Stimulated activated CD4-positive, alpha-beta T cell treated with anti-CD3 and anti-CD28 coated beads, Interleukin-4, amount 100 ng/mL, for 4 hours (primary cell): ENCODE data around the gene RASSF5.
A peak's percentile ranks its signal among the peaks of the same experiment; 100 is the strongest.

Source experiments
- DNase-seq, 2 experiments: peaks; one replicate each; pipeline ENCODE4 v3.0.0-alpha.2; 2020

Gene RASSF5

DNA sequence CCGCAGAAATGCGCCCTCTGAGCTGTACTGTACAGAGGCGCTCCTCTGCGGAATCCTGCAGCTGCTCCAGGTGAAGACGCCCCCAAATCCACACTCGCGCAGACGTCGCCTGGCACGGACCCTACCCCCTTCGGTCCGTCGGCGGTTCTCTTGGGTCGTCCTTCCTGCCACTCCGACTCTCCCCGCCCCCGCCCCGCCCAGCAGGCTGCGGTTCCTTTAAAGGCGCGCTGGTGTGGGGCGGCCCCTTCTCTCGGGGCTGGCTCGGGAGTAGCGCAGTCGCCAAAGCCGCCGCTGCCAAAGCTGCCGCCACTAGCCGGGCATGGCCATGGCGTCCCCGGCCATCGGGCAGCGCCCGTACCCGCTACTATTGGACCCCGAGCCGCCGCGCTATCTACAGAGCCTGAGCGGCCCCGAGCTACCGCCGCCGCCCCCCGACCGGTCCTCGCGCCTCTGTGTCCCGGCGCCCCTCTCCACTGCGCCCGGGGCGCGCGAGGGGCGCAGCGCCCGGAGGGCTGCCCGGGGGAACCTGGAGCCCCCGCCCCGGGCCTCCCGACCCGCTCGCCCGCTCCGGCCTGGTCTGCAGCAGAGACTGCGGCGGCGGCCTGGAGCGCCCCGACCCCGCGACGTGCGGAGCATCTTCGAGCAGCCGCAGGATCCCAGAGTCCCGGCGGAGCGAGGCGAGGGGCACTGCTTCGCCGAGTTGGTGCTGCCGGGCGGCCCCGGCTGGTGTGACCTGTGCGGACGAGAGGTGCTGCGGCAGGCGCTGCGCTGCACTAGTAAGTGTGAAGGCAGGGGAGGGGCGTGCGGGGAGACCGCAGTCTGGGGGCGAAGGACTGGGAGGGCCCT is at the start of gene RASSF5:
RASSF5 (plus strand) TSS at position 248 of the 846 bp plus-strand sequence; CDS start at position 320, 72 bp downstream.
- peak; percentile 76 to 83 for DNase-seq

GRCh38 chr1:206459703-206460102 is 47.6 kb upstream of the RASSF5 start:
- no peak for DNase-seq

GRCh38 chr1:206460836-206461426 is 46.4 kb upstream of the RASSF5 start:
- no peak for DNase-seq

DNA sequence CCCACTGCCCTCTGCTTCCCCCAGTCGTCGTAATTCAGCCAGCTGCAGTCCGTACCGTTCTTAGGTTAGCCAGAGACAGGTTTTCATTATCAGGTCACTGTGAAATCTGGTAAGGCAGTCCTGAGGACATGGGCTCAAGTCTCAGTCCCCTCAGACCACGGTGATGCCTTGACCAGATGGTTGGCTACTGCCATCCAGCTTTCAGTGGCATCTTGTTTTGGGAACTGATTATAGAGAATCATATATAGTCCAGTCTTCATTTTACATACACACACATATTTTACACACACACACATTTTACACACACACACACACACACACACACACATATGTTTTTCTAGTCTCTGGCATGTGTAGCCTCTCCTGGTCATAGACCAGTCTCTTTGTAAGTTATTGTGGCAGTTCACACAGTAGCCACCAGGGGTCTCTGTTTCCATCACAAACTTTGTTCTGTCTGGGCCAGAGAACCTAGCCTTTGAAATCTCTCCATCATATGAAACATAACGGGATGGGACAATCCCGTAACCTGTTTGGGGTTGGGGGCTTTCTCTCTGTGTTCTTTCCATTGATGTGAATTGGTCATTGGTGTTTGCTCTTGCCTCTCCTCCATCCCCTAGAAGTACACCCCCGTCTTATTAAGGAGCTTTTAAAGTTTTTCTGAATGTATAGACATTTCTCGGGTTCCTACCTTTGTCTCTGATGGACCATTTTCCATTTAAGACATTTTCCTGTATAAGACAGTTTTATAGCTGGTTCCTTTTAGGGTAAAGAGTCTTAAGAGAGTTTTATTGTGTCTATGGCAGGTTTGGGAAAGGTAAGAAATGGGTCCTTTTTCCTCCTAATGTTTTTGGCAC is 45.5 kb upstream of the RASSF5 start:
- peak; percentile 59 to 68 for DNase-seq

GRCh38 chr1:206463137-206463536 is 44.2 kb upstream of the RASSF5 start:
- no peak for DNase-seq

DNA sequence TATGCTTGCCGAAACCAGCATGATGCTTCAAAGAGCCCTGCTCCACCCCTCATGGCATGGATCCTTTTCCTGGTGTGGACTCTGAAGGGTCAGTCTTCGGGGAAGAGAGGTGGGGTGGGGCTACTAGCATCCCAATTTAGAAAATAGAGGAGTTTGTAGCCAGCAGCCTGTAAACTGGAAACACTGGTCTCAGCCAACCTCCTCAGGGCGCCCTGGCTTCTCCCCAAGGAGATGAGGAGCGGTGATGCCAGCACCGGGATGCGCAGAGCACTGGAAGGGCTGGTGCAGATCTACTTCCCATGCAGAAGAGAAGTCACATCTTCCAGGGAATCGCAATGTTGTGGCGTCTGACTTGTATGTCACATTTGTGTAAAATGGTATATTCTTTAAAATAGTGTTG is 43.4 kb upstream of the RASSF5 start:
- DNase-seq: no peak

- no peak for DNase-seq
These were observed 42.8 kb upstream of the RASSF5 start for GRCh38 chr1:206464456-206464964.

GRCh38 chr1:206465951-206466350 is 41.4 kb upstream of the RASSF5 start:
- DNase-seq: no peak

DNA sequence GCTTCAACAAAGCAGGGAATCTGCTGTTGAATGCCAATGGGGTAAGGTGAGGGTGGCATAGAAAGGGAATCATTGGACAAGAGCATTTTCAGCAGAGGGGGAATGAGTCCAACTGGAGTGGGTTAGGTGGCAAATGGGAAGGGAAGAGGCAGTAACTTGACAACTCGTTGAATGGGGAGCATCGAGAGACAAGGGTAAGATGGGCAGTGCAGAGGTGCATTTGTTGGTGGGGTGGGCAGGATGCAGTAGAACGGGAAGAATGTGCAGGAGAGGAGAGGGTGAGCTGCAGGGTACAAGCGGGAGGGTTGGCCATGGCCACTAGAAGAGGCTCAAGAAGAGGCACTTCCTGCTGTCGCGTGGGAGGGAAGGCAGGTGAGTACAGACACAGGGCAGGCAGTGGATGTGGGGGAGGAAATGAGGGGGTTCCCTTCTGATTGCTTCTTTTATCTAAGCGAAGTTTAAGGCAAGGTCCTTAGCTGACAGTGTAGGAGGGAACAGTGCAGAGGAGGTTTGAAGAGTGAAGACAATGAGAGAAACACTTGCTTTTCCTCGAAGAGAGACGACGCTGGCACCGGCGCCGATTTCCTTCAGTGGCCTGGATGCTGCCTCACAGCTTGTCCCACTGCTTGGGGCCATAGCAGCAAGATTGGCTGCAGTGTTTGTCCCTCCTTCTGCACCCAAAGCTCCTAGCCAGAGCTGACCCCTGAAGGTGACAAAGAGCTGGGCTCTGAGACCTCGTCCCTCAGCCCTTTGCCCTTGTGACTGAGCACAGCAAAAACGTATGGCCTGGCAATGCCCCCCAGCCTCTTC is 40.3 kb upstream of the RASSF5 start:
- peak in 1 of 2 experiments; percentile 48 for DNase-seq

DNA sequence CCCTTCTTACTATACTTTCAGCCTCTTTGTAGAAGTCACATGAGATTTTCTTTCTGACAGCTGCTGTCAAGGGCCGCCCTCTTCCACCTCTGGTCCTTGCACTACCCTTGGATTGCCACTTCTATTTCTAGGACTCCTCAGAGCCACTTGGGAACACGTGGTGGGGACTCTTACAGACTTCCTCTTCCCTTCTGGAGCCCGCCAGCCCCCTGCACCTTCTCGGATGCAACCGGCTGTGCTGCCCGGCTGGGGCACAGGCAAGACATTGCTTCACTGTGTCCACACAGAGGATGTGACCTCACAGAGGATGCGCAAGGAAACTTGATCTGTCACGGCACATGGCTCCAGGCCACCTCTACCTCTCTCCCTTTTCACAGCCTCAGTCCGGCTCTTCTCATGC is 39.4 kb upstream of the RASSF5 start:
- no peak for DNase-seq

DNA sequence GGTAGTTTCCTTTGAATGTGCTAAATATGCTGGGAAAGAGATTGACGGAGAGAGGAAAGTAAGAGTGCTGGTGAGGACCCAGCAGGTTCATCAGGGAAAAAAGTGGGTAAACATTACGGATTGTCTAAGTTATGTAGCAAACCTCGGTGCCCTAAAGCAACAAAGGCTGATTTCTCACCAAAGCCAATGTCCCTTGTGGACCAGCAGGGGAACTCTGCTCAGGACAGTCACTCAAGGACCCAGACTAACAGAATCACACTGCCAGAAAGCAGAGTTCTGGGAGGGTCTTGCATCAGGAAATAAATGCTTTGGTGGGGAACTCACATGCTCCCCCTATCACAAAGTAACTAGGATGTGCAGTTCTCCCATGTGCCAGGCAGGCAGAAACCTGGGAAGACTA is 38.8 kb upstream of the RASSF5 start:
- DNase-seq: no peak

DNA sequence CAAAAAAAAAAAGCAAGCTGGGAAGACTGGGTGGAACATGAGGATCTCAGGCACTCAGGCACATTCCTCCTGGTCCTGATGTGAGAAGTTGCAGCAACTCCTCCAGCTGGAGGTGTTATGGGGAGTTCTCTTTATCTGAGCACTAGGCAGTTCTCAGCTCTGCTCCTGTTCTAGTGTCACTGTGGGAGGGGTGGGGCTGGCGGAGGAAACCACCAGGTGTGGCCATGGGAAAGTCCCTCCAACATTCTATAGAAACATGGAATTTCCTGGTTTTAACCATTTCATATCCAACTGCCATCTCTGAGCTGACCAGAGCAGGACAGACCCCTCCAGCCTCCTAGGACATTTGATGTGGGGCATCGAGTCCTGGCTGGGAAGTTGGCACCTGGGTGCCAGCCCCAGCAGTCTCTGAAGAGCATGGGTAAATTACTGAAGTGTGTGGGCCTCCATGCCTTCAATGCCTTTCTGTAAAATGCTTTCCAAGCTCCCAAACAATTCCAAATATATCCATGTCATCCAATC is 37.9 kb upstream of the RASSF5 start:
- peak in 1 of 2 experiments; percentile 53 for DNase-seq

GRCh38 chr1:206469933-206470691 is 37.2 kb upstream of the RASSF5 start, which contains the start of gene IKBKE:
Gene IKBKE (plus strand): TSS chr1:206470476. CDS start chr1:206473228, 2,752 bp downstream.
- peak; percentile 29 for DNase-seq

- DNase-seq: peak; percentile 32 to 35
These were observed 36.5 kb upstream of the RASSF5 start for GRCh38 chr1:206470692-206471414.

GRCh38 chr1:206471415-206471801 is 35.9 kb upstream of the RASSF5 start:
- no peak for DNase-seq

DNA sequence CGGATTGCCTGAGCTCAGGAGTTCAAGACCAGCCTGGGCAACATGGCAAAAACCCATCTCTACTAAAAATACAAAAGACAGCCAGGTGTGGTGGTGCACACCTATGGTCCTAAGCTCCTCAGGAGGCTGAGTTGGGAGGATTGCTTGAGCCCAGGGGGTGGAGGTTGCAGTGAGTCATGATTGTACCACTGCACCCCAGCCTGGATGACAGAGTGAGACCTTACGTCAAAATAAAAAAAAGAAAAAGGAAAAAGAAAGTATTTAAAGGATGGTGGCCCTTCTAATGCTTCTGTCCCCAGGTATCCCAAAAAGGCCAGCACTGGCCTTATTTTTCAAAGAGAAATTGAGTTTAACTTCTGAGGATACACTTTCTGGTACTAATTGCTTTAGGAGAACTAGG is 35.3 kb upstream of the RASSF5 start:
- peak in 1 of 2 experiments; percentile 37 for DNase-seq

GRCh38 chr1:206472454-206472853 is 34.9 kb upstream of the RASSF5 start:
- DNase-seq: peak in 1 of 2 experiments; percentile 38

- no peak for DNase-seq
These were observed 34.4 kb upstream of the RASSF5 start for GRCh38 chr1:206472886-206473285.

GRCh38 chr1:206476058-206476457 is 31.3 kb upstream of the RASSF5 start:
- no peak for DNase-seq

- DNase-seq: no peak
These were observed 30.7 kb upstream of the RASSF5 start for GRCh38 chr1:206476591-206476990.
